Measurements from ENCODE around the gene NDST4. TPM values are rescaled to one million over a fixed set of nuclear protein-coding genes. Genes with fewer than 3 reads are reported as not detected.

The NDST4 gene
- total RNA-seq, 1 experiment from 2014 or later: not detected

DNA sequence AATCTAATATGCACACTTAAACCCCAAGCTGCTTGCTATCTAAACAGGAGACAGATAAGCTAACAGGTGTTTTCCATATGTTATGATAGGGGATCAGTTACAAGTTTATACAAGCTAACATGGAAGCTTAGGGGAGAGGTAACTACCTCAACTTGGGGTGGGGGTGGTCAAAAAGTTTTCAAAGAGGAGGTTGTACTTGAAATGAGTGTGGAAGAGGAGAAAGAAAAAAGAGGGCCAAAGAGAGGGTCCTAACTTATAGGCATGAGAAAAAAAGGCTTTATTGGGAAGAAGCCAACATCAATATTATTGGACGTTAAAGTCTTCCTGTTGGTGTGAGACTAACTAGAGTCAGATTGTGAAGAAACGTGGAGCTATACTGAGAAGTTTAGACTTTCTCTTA lies 205.9 kb downstream of the NDST4 start:
- no peak for DNase-seq (ENCODE audit: low read depth)

DNA sequence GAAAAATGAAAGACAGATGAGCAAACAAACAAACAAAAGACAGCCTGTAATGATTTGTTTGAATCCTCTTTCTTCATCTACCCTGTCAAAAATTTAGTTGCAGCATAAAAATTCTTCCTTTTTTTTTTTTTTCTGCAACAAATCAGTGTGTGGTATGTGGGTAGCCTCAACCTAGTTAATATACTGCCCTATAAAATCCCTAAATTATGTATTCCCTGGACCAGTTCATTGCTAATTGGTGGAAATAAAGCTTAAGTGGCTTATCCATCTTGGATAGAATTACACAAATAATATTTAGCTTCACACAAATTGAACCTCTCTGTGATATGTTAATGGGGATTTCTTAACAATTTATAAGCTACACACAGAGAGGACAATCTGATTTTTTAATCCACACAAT lies 208.4 kb downstream of the NDST4 start:
- no peak for DNase-seq (ENCODE audit: low read depth)

DNA sequence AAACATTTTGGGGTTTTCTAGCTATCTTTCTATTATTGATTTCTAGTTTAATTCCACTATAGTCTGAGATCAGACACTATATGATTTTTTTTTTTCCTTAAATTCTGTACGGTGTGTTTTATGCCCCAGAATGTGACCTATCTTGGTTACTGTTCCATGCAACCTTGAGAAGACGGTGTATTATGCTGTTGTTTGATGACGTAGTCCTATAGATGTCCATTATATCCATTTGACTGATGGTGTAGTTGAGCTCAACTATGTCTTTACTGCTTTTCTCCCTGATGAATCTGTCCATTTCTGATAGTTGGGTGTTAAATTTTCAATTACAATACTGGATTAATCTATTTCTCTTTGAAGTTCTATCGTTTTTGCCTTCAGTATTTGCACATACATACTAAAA lies 212.5 kb downstream of the NDST4 start:
- no peak for DNase-seq (ENCODE audit: low read depth)

DNA sequence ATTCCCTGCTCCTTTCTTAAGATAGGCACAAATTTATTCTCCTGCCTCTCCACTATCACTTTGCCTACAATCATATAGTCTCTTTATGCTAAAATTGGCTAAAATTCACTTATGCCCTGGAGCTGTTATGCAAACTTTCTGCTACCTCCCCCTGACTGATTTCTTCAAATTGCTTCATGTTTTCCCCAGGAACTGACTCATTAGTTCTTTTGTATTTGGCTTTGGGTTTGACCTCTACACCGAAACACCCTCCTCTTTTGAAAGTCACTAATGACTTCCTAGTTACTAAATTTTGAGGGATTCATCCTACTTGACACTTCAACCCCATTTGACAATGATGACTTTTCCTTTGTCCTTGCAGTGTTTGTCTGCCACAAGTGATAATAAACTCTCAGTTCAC lies 222.6 kb downstream of the NDST4 start:
- no peak for DNase-seq (ENCODE audit: low read depth)

DNA sequence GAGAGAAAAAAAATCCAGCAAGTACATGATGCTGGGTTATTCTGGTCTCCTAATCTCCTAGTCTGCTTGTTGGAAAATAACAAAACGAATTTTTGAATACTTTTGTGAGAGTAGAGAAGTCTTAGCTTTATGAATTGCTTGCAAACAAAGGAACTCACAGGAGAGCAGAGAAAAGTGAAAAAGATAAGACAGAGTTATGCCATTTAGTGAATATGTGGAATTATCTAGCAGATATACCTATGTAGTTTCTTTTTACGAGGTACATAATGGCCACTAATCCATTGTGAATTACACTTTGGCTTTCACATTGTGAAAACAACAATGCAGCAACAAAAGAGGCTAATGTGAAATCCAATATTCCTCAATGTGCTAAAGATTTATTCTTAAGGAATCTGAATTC lies 226.7 kb downstream of the NDST4 start:
- DNase-seq (ENCODE audit: low read depth): no peak

DNA sequence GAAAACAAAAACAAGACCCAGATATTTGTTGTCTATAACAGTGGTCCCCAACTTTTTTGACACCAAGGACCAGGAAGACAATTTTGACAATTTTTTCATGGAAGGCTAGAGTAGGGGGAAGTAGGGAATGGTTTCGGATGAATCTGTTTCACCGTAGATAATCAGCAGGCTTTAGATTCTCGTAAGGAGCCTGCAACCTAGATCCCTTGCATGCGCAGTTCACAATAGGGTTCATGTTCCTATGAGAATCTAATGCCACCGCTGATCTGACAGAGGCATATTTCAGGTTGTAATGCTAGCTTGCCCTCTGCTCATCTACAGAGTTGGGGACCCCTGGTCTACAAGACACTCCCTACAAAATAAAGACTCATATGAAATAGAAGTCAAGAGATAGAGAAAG lies 229.8 kb downstream of the NDST4 start:
- no peak for DNase-seq (ENCODE audit: low read depth)

DNA sequence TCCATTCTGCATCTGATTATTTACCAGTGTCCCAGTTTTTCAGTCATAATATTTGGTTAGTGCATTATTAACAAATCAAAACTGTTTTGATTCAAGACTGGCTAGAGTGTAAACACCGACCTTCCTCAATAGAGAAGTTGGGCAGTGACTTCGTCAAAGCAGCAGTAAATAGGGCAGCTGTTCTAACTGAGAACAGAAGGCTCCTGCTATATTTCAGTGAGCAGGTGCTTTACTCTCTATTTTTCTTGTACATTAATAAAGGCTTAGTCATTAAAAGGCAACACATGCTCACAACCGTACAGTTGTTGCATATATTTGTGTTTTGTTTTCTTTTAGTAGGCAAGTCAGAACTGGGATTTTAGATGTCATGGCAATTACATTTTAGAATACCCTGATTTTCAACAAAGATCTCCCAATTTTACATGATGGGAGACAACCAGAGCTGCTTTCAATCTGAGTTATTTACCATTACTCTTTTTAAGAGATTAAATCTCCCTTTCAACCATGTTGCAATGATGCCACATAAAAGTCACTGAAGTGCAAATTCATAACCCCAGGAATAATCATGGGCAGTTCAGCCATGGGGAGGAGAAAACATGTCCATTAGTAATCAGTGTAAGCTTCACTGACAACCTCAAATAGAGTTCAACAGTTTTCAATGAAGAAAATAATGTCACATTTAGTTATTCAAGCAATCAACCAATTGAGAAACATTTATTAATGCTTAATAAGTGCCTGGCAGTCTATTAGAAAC lies 233.3 kb downstream of the NDST4 start:
- DNase-seq (ENCODE audit: low read depth): no peak

DNA sequence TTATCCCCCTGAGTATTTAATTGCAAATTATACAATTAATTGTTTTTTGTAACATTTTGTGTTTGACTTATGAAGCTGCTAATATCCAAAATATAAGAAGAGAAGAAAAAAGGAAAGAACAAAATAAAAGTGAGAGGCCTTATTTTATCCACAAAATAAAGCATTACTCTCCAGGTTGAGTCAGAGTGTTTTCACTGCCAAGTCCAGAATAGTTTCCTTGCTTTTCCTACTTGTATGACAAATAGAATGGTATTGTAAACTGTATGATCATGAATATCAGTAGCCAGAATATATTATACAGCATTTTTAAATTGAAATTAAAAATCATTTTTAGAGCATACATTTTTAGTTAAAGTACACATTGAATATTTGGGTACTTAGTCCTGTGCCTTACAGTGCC lies 237.8 kb downstream of the NDST4 start:
- no peak for DNase-seq (ENCODE audit: low read depth)

DNA sequence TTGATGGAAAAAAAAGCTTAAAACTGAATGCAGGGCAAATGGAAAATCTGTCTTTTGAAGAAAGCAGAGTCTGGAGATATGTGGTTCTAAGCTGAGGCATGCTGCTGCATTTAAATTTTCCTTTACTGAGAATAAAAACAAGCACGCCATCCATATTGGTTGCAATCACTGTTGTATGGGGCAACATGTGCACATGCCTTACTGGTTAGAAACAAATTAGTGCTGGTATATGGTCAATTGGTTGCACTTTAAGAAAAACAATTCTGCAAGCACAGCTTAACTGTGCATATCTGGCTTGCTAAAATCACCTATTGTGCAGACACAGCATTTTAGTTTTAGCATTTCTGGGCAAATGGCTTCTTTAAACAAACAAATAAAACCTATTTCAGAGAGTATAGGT lies 239.1 kb downstream of the NDST4 start:
- no peak for DNase-seq (ENCODE audit: low read depth)

DNA sequence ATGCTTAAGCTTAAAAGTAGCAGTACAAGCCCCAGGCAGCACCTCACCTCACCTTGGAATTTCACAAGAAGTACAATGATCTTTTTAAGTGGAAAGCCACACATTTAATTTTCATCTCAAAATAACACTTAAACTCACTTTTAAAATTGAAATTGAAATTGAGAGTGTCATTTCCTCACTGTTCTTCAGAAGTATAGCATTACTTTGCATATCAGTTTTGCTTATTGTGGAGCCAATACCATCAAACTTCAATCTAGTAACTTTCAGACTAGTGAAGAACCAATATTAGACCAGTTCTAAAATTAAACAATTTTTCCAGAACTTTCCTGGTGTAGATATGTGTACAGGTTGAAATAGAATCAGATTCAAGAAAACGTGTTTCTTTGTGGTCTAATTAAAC lies 242.4 kb downstream of the NDST4 start:
- DNase-seq (ENCODE audit: low read depth): no peak

DNA sequence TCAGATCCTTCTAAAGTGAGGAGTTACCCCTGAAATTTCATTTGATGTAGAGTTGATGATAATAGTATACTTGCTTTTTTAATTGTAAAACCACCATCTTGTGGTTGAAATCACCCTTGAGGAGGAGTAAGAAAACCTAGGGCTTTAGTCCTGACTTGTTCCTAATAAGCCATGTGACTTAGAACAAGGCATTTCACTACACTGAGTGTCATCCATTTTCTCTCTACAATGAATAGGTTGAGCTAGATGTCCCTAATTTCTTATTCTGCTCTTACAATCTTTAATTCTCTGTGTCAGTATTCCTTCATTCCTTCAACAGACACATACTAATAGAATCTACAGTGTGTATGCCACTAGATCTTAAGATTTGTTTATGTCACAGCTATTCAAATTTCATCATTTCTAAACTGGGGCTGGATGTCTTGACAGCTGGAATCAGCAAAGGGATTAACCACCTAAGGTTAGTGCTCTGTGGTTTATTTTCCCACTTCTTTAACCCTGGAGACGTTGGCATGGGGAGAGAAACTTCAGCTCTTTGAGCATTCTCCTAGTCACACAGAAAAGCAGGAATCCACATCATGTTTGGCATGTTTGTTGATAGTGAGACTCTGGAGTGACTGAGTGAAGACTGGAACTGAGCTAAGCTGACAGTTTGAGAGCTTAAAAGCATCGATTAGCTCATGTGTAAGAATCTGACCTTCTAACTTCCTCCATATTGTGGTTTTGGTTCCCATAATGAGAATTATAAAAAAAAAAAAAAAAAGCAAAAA lies 246.3 kb downstream of the NDST4 start:
- DNase-seq (ENCODE audit: low read depth): no peak

DNA sequence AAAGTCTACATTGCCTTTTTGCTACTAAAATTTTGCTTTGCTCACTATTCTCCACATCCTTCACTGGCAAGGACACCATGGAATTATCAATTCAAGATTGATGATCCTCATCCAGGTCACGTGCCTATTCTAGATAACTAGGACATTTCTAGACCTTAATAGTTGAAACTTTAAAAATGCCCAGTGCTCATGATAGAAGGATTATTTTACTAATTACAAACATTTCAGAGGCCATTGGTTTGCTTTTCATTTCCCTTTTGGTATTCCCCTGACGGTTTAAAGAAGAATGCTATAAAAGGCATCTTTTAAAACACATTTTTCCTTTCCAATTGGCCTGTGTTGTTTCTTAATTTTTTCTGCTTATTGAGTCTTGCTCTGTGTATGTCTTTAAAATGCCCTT lies 249.4 kb downstream of the NDST4 start:
- DNase-seq (ENCODE audit: low read depth): no peak

DNA sequence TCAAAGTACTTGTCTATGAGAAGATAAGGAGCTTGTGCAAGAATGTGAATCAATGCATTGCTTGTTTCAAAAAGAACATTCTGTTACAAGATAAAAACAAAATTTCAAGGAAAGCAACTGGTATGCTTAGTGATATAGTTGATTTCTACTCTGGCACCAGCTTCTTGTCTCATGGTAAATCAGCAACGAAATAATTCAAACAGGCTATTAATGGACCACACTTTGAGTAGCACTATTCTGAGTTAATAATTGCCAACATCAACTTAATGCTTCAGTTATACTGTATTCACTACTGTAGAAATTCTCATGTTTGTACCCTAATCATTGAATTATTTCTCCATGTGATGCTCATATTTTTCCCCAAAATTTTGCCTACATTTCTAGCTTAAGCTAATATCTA lies 252.6 kb downstream of the NDST4 start:
- DNase-seq (ENCODE audit: low read depth): no peak

DNA sequence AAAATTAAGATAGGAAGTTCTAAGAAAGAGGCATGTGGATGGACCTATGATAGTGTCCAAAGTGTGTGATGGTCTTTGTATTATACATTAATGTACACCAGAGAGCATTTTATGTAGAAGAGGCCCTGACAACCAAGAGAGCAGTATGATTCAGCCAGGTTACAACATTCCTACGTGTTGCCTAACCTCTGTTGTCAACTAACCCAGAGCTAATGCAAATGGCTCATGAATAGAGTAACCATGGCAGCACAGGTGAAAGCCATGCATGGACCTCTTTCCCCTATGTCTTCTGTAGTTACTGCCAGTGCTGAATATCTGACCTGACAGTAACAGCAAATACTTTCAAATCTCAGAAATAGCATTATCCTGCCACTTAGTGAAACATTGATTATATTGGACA lies 255.6 kb downstream of the NDST4 start:
- DNase-seq (ENCODE audit: low read depth): no peak

DNA sequence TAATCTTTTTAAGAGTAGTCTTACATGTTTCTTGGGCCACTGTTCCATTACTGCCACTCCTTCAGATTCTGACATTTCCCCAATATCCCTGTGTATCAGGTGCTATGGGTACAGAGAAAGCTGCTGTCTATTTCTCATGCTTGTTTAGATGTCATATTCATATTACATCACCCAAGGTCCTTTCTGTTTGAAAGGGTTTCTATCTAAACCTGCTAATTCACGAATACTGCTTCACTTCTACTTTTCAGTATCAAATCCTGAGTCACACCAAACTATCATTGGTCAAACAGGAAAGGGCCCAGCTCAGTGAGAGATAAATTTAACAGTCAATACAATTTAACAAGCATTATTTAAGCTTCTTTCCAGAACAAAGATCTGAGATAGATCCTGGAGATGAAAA lies 273.4 kb downstream of the NDST4 start:
- no peak for DNase-seq (ENCODE audit: low read depth)

DNA sequence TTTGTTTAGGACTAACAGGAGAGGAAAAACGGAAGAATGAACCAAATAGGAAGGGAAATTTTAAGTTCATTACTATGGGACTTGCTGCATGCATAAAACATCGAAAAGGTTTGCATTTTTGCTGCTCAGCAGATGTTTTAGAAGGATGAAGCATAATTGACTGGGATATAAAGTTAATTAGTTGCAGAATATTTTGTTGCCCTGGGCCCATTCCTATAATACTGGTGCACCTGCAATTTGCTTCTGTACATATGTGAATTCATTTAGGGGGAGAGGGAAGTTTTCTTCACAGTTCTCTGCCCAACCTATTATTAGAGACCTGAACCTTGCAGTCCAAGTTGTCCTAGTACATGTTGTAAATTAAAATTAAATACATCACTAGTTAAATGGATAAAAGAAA lies 282.8 kb downstream of the NDST4 start:
- no peak for DNase-seq (ENCODE audit: low read depth)

DNA sequence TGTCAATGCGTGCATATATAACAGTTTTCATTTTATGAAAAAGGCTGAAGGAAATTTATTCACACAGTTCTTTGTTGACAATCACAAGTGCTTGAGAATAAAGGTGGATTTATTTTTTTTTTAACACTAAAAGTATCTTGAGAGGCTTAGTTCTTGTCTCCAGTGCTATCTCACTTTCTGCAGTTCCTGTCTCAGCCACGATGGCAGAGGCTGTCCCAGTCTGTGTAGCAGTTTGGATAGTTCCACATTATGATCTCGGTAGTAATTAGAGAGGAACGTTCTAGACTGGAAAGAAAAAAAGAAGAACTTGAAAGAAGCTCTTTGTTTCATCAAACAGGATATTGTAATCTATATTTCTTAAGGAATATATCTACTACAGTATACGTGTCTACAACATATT lies 285.8 kb downstream of the NDST4 start:
- no peak for DNase-seq (ENCODE audit: low read depth)

DNA sequence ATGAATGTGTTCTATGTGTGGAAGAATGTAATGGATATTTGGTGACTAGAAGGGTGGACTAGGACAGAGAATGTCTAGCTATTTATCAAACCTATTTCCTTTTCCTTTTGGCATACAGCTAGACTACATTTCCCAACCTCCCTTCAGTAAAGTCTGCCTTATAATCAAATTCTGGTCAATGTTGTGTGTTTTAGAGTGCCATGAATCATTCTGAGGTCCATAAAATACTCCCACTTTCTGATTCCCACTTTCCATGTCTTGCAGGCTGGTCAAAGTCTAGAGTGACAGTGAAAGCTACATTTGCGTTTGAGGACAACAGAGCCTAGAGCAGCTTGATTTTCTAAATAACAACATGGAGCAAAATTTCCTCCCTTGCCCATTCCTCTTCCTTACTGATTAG lies 297.7 kb downstream of the NDST4 start:
- no peak for DNase-seq (ENCODE audit: low read depth)

DNA sequence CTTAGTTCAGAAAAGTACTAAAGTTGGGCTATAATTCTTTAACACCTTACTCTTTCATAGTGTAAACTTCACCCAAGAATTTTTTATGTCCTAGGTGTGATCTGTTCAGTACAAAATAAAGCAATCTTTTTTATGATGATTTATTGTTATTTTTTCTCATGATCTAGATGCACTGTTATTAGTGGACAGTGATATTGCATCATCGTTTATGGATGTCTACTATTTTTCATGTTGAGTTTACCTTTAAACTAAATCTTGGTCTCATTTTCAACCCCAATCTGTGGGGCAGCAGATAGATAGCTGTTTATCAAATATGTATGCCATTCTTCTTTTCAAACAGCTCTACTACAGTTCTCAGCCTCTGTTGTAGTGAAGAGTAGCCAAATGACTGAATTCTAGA lies 299.5 kb downstream of the NDST4 start:
- DNase-seq (ENCODE audit: low read depth): no peak

DNA sequence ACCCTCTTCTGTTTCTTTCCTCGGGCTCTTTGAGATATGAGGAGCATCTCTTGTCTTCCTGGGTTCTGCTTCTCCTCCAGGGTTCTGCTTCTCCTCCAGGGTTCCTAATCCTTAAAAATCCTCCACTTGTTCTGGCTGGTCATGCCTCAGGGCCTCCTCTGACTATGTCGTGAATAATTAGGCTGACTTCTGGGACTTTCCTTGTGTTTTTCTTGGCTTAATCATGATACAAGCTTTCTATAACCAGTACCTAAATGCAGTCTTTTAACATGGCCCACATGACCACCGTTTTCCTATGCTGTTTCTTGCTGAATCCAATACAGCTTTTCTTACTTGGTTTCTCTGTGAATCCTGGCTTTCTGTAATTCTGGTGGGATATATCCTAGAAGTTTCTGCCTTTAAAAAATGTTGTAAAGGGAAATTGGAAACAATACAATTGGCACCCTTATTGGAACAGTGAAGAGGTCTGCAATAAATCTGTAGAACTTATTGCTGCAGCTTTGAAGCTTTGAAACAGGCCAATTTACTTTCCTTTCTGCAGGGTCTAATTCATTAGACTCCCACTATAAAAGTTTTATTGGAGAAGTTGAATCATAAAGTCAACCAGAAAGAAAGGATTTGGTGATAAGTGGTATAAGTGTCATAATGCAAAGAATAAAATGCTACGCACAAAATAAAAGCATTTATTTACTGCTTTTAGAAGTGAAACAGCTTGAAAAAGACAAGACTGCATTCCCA lies 301.7 kb downstream of the NDST4 start:
- no peak for DNase-seq (ENCODE audit: low read depth)

DNA sequence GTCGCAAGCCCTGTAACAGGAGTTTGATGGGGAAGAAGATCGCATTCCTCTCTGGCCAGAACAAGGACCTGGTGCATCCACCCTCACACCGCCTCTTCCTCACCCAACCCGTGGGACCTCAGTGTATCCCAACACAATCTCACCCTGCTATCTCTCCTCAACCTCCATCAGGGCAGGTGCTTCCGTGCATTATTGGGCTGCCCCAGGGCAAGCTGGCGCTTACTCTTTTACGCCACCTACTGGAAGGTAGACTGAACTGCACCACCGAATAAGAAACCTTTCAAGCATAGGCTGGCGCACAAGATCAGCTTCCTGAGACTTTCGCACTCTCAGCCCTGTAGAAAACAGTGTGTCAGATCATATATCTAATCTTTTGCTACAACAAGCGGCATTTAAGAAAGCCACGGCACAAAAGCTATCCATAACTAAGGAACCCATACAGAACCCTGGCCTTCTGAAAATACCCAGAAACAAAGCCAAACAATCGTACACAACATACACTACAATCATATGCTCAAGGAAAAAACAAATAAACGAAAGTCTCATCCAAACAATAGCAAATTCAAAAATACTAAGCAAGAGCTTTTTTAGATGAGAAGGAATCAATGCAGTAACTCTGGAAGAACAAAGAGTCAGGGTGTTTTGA lies 305.5 kb downstream of the NDST4 start:
- DNase-seq (ENCODE audit: low read depth): peak; percentile 8

DNA sequence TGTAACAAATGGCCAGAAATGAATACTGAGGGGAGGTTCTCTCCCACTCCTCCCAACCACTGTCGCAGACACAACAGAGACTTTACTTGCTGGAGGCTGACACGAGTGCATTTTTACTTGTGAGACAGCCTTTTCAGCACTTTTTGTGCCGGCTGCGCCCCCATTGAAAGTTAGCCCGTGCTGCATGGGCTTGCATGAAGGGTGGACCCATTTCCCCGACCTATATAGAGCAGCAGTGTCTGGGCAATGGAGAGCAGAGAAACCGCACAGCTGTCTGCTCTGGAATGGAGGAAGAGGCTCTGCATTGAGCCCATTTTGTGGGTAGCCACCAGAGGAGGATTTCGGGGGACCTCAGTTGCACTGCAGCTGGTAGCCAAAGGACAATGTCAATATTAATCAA lies 306.1 kb downstream of the NDST4 start:
- DNase-seq (ENCODE audit: low read depth): no peak

Measured in M059J (cell line).